Measurements from ENCODE around the gene ABHD8.
A peak's percentile ranks its signal among the peaks of the same experiment; 100 is the strongest.
"Not testable (repeated sequence)": the region's sequence is repeated elsewhere in the genome, so short reads cannot be mapped to it uniquely, and the experiment has no call there.

Gene ABHD8

DNA sequence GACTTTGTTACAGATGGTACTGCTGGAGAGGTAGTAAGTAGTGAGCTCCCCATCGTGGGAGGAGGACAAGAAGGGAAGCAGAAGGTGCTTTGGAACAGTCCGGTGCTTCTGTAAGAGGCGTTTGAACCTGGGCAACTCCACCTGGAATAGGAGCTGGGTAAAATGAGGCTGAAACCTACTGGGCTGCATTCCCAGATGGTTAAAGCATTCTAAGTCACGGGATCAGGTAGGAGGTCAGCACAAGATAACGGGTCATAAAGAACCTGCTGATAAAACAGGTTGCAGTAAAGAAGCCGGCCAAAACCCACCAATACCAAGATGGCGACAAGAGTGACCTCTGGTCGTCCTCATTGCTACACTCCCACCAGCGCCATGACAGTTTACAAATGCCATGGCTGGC lies 16.5 kb downstream of the ABHD8 start:
- no peaks in the 10 kb centered on the region for H3K27me3 ChIP-seq
- TF ChIP-seq Cebpa-rat (IDR thresholded peaks at IDR 0.05): no peak
- H3K36me3 ChIP-seq: peaks cover 48% of the 10 kb centered on the region
- H3K27ac ChIP-seq: no peak overlapping the region
- peaks cover 23% of the 10 kb centered on the region for H3K4me1 ChIP-seq
- H4K20me1 ChIP-seq: peaks cover 29% of the 10 kb centered on the region
- H3K4me2 ChIP-seq: no peak overlapping the region
- H3K9me3 ChIP-seq: no peaks in the 10 kb centered on the region
- H3K4me3 ChIP-seq: no peak overlapping the region
- H3K9ac ChIP-seq: no peak overlapping the region

DNA sequence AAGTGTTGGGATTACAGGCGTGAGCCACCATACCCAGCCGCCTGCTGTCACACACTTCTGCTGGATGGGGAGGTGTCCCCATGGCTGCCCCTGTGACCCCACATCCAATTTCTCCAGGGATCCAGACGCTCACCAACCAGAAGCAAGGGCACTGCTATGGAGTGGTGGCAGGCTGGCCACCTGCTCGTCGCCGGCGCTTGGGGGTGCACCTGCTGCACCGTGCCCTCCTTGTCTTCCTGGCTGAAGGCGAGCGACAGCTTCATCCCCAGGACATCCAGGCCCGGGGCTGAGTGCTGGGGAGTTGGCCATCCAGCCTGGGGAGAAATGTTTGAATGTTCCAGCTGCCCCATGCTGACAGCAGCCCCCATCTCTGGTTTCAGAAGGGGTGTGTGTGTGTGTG lies 17.0 kb downstream of the ABHD8 start:
- H3K4me3 ChIP-seq: no peak overlapping the region
- H3K36me3 ChIP-seq: peaks cover 48% of the 10 kb centered on the region
- H3K9ac ChIP-seq: no peak overlapping the region
- no peak for TF ChIP-seq Cebpa-rat (IDR thresholded peaks at IDR 0.05)
- peaks cover 29% of the 10 kb centered on the region for H4K20me1 ChIP-seq
- H3K27ac ChIP-seq: no peak overlapping the region
- peaks cover 24% of the 10 kb centered on the region for H3K4me1 ChIP-seq
- H3K9me3 ChIP-seq: no peaks in the 10 kb centered on the region
- H3K4me2 ChIP-seq: no peak overlapping the region
- H3K27me3 ChIP-seq: no peaks in the 10 kb centered on the region

DNA sequence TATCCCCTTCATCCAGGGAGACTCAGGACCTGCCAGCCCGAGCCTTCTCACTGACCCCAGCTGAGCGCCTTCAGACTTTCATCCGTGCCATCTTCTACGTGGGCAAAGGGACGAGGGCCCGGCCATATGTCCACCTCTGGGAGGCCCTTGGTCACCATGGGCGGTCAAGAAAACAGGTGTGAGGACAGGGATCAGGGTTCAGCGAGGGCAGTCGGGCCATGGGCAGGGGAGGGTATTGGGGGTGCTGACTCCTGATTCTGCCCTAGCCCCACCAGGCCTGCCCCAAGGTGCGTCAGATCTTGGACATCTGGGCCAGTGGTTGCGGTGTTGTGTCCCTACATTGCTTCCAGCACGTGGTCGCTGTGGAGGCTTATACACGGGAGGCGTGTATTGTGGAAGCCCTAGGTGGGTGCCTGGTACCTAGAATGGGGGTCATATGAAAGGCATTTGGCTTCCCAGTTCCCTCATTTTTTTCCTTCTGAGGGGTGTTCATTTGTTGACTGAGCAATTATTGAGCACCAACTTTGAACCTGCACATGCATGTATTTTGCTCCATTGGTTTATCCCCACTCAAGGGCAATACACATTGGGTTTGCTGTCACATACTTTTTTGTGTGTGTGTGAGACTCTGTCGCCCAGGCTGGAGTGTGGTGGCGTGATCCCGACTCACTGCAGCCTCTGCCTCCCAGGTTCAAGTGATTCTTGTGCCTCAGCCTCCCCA lies 17.6 kb downstream of the ABHD8 start:
- peaks cover 31% of the 10 kb centered on the region for H3K4me1 ChIP-seq
- no peak for TF ChIP-seq Cebpa-rat (IDR thresholded peaks at IDR 0.05)
- H3K4me2 ChIP-seq: no peak overlapping the region
- no peak overlapping the region for H3K9ac ChIP-seq
- no peak overlapping the region for H3K27ac ChIP-seq
- peaks cover 29% of the 10 kb centered on the region for H4K20me1 ChIP-seq
- peaks cover 48% of the 10 kb centered on the region for H3K36me3 ChIP-seq
- no peak overlapping the region for H3K4me3 ChIP-seq
- no peaks in the 10 kb centered on the region for H3K9me3 ChIP-seq
- no peaks in the 10 kb centered on the region for H3K27me3 ChIP-seq

DNA sequence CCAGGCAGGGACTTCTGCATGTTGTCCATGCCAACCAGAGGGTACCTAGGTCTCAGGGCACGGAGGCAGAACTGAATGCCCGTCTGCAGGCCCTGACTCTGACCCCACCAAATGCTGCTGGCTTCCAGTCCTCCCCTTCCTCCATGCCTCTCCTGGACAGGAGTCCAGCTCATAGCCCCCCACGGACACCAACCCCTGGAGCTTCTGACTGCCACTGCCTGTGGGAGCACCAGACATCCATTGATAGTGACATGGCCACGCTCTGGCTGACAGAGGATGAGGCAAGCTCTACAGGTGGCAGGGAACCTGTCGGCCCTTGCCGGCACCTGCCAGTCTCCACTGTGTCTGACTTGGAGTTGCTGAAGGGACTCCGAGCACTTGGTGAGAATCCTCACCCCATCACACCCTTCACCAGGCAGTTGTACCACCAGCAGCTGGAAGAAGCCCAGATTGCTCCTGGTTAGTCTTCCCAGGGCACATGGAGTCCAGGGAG lies 19.7 kb downstream of the ABHD8 start:
- Histone ChIP-seq H3K27ac (no peak overlapping the region), H3K27me3 (no peaks in the 10 kb centered on the region), H3K4me1 (peaks cover 26% of the 10 kb centered on the region), H3K4me2 (peak overlapping the region; percentile 87; the same call in 1 of the 2 replicates), H3K36me3 (peaks cover 63% of the 10 kb centered on the region), H3K9ac (0 out of 2 replicates have a peak overlapping the region, but pooled peaks have one; percentile 89), H4K20me1 (peaks cover 29% of the 10 kb centered on the region), H3K4me3 (peak overlapping the region; percentile 80; the same call in 1 of the 2 replicates), H3K9me3 (no peaks in the 10 kb centered on the region)
- no peak for TF ChIP-seq Cebpa-rat (IDR thresholded peaks at IDR 0.05)

DNA sequence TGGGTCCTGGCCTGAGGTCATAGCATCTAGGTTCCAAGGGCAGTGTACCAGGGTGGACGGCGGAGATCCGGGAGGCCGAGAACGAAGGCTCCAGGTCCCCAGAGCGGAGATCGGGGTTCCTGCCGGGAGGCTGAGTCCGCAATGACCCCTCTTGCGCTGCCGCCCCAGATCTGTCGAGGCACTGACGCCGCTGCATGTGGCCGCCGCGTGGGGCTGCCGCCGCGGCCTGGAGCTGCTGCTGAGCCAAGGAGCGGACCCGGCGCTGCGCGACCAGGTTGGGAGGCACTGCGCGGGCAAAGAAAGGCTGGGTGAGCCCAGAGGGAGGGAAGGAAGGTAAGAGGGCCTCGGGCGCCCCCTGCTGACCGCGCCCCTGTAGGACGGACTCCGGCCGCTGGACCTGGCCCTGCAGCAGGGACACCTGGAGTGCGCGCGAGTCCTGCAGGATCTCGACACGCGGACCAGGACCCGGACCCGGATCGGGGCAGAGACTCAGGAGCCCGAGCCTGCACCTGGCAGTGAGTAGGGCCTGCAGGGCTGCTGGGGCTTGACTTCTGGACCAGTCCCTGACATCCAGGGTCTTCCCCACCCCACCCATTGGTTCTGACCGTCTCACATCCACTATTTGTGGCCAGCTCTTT lies 20.6 kb downstream of the ABHD8 start:
- Histone ChIP-seq H3K4me3 (peak overlapping the region; percentile 80), H3K36me3 (peaks cover 72% of the 10 kb centered on the region), H3K27me3 (no peaks in the 10 kb centered on the region), H3K9me3 (no peaks in the 10 kb centered on the region), H3K4me1 (peaks cover 21% of the 10 kb centered on the region), H3K4me2 (peak overlapping the region; percentile 87), H4K20me1 (peaks cover 29% of the 10 kb centered on the region), H3K27ac (peak overlapping the region; percentile 86), H3K9ac (peak overlapping the region; percentile 89)
- no peak for TF ChIP-seq Cebpa-rat (IDR thresholded peaks at IDR 0.05)

DNA sequence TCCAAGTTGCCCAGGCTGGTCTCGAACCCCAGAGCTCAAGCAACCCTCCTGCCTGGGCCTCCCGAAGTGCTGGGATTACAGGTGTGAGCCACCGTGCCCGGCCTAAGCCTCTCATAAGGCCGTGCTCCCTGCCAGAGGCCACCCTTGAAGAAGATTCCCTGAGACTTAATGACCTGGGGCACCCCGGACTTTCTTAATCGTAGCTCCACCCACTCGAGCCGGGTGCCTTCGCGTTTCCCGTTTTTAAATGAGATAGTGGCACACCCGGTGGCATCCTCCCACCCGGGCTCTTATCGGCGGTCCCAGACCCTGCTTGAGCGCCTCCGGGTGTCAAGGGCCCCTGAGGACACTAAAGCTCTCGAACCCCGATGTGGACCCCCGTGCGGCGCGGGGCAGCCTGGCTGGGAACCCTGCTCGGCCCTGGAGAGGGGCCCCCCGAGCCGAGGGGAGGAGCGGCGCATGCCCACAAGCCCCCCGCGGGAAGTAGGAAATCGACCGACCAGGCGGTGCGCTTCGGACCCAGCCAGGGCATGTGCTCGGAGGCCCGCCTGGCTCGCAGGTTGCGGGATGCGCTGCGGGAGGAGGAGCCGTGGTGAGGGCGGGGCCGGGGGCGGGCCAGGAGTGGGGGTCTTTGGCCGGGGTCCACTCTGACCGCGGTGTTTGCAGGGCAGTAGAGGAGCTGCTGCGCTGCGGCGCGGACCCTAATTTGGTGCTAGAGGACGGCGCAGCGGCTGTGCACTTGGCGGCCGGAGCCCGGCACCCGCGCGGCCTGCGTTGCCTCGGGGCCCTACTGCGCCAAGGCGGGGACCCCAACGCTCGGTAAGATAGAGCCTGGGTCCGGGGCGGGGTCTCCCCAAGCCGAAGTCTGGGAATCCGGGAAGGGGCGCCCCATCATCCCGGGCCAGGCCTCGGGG lies 21.6 kb downstream of the ABHD8 start, which contains the start of gene ANKLE1:
Gene ANKLE1 (plus strand): TSS at position 511 of the 914 bp plus-strand sequence. CDS start 20 bp downstream, at position 531.
- H4K20me1 ChIP-seq: peaks cover 29% of the 10 kb centered on the region
- H3K4me3 ChIP-seq: peak within 1 kb of the TSS; percentile 80
- H3K4me1 ChIP-seq: peaks cover 21% of the 10 kb centered on the region
- H3K9me3 ChIP-seq: no peaks in the 10 kb centered on the region
- no peaks in the 10 kb centered on the region for H3K27me3 ChIP-seq
- peaks cover 74% of the 10 kb centered on the region for H3K36me3 ChIP-seq
- TF ChIP-seq Cebpa-rat (IDR thresholded peaks at IDR 0.05): no peak
- peak within 1 kb of the TSS; percentile 87 for H3K4me2 ChIP-seq
- peak within 1 kb of the TSS; percentile 89 for H3K9ac ChIP-seq
- H3K27ac ChIP-seq: peak within 1 kb of the TSS; percentile 86

DNA sequence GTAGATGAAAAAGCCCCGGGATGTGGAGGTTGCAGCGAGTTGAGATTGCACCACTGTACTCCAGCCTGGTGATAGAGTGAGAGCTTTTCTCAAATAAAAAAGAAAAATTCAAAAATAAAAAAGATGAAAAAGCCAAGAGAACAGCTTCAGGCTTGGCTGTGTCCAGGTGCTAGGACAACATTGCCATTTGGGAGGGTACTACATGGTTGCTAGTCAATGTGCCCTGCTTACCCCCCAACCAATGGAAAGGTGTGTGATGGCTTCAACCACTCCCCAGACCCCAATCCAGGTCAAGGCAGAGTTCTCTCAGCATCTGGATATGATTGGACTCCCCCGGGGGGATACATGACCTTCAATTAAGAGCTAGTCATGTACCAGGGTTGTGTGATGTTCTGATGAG lies 23.8 kb downstream of the ABHD8 start:
- no peak for TF ChIP-seq Cebpa-rat (IDR thresholded peaks at IDR 0.05)
- H3K4me1 ChIP-seq: peaks cover 21% of the 10 kb centered on the region
- H3K27me3 ChIP-seq: no peaks in the 10 kb centered on the region

DNA sequence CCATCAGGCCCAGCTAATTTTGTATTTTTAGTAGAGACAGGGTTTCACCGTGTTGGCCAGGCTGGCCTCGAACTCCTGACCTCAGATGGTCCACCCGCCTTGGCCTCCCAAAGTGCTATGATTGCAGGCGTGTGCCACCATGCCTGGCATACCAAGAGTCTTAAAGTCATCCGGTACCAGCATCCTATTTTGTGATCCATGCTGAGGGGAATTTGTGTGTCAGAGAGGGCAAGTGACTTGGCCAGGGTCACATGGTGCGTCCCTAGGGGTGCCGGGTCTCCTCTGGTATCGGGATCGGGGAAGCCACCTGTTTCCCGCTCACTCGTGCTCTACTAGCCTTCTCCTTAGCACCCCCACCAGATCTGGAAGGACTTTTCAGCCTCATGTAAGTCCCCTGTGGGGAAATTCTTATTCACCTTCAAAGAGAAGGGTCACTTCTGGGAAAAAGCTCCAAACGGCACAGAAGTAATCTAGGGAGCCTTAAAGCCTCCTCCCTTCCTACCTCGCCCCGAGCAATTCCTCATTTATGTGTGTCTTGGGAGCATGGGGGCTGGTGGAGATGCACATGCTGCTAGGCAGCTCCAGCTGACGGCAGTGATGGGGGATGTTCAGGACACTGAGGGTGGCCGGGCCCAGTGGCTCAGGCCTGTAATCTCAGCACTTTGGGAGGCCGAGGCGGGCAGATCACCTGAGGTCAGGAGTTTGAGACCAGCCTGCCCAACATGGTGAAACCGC lies 27.6 kb downstream of the ABHD8 start:
- Histone ChIP-seq H3K27me3 (no peaks in the 10 kb centered on the region), H3K9me3 (no peaks in the 10 kb centered on the region), H3K27ac (no peak overlapping the region), H3K4me2 (no peak overlapping the region), H3K36me3 (peaks cover 93% of the 10 kb centered on the region), H3K4me3 (no peak overlapping the region), H3K4me1 (peaks cover 13% of the 10 kb centered on the region), H4K20me1 (no peaks in the 10 kb centered on the region), H3K9ac (no peak overlapping the region)
- no peak for TF ChIP-seq Cebpa-rat (IDR thresholded peaks at IDR 0.05)

More for the DNA sequence above, 23.8 kb downstream of the ABHD8 start:
- Histone ChIP-seq H3K4me3 (no peak overlapping the region), H3K36me3 (peaks cover 74% of the 10 kb centered on the region), H4K20me1 (peaks cover 16% of the 10 kb centered on the region), H3K4me2 (no peak overlapping the region), H3K9ac (no peak overlapping the region), H3K27ac (no peak overlapping the region), H3K9me3 (no peaks in the 10 kb centered on the region)

DNA sequence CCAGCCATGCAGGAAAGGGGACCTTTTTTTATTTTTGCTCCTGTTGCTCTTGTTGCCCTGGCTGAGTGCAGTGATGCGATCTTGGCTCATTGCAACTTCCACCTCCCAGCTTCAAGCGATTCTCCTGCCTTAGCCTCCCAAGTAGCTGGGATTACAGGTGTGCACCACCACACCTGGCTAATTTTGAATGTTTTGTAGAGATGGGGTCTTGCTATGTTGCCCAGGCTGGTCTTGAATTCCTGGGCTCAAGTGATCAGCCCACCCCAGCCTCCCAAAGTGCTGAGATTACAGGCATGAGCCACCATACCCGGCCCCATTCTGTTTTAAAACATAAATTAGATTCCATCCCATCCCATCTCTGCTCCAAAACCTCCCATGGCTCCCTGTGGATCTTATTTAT lies 28.3 kb downstream of the ABHD8 start:
- Histone ChIP-seq H3K4me1 (peaks cover 12% of the 10 kb centered on the region), H3K36me3 (peaks cover 98% of the 10 kb centered on the region)
- not testable (repeated sequence) for H3K4me2 ChIP-seq, H4K20me1 ChIP-seq, H3K27ac ChIP-seq, H3K9me3 ChIP-seq, H3K9ac ChIP-seq, H3K27me3 ChIP-seq, H3K4me3 ChIP-seq
